ENCODE measurements around the gene TMEM74B. TPM values are rescaled to one million over a fixed set of nuclear protein-coding genes. Genes with fewer than 3 reads are reported as not detected.

The TMEM74B gene
- total and polyA plus RNA-seq, 9 of the 15 experiments (the other 6 are each of a cell fraction or from before 2014, with no cell fraction given): 0.24 to 19.0 (median 7.5) TPM

DNA sequence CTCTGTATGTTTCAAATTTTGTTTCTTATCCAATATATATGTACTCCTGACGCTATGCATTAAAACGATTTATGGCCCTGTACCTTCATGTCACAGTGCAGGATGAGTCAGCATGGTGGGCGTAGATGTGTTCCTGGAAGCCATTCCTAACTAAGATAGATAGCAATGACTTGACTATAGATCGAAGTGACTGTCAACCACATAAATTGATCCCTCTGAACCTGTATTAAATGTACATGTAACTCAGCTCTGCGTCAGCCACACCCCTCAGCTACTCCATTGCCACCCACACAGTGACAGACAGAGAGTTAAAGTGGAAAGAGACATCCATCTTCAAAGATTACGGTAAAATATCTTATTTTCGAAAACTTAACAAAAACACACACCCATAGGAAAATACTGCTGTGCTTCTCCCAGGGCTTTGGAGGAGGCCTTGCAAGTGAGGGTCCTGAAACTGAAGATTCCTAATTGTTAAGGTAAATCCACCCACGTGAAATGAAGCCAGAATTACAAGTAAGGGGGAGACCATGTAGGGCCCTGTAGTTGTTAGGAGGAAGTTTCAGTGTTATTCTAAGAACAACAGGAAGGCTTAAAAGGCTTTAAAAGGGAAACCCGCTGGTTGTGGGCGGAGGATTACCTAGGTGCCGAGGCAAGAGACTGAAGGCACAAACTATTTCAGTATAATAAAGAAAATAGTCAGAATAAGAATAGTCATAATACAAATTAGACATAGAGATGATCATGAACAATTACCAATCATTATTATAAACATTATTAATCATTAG lies 30.8 kb upstream of the TMEM74B start (continued):
- no peak for TF ChIP-seq MCM7 (IDR thresholded peaks at IDR 0.05)
- TF ChIP-seq KDM2B (CRISPR knock-in tag; IDR thresholded peaks at IDR 0.05): no peak
- TF ChIP-seq POLR2G (IDR thresholded peaks at IDR 0.05; ENCODE audit: low read depth, low read length): no peak
- no peak for TF ChIP-seq SRF (CRISPR knock-in tag; IDR thresholded peaks at IDR 0.05)
- TF ChIP-seq ZBTB8A (IDR thresholded peaks at IDR 0.05; ENCODE audit: partially characterized antibody): no peak
- no peak for TF ChIP-seq RBM22 (IDR thresholded peaks at IDR 0.05; ENCODE audit: low read depth, low read length, poor library complexity, severe bottlenecking)
- no peak for TF ChIP-seq SREBF1 (IDR thresholded peaks at IDR 0.05; ENCODE audit: borderline replicate concordance, low read depth, low read length)
- no peak for TF ChIP-seq LEF1 (IDR thresholded peaks at IDR 0.05)
- no peak for TF ChIP-seq TGIF2 (CRISPR knock-in tag; IDR thresholded peaks at IDR 0.05)
- TF ChIP-seq CHD7 (IDR thresholded peaks at IDR 0.05; ENCODE audit: low read depth, low read length): no peak
- TF ChIP-seq KAT2B (IDR thresholded peaks at IDR 0.05; ENCODE audit: low read depth, low read length): no peak
- TF ChIP-seq, protein P1, sequence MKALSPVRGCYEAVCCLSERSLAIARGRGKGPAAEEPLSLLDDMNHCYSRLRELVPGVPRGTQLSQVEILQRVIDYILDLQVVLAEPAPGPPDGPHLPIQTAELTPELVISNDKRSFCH (CRISPR knock-in tag; IDR thresholded peaks at IDR 0.05): no peak
- TF ChIP-seq, protein P1 (tag; IDR thresholded peaks at IDR 0.05): no peak
- no peak for TF ChIP-seq ZNF217 (CRISPR knock-in tag; IDR thresholded peaks at IDR 0.05)
- peak; percentile 69; the same call in 1 of the 2 replicates for TF ChIP-seq LCOR (CRISPR knock-in tag; IDR thresholded peaks at IDR 0.05)

Data from K562 (cell line).